CD4-positive, alpha-beta T cell treated with Interleukin-21 for 1 hour (primary cell): Measurements from ENCODE around the gene FXYD1.
"Not testable (repeated sequence)": the region's sequence is repeated elsewhere in the genome, so short reads cannot be mapped to it uniquely, and the experiment has no call there.

Source experiments
- DNase-seq: peaks from one replicate; pipeline ENCODE4 v3.0.0-alpha.2; 2020

FXYD1 gene

GRCh38 chr19:35144259-35144599 is 5.6 kb downstream of the FXYD1 start:
- DNase-seq: no peak

GRCh38 chr19:35144600-35145436 is 6.2 kb downstream of the FXYD1 start:
- peak; percentile 66 for DNase-seq

GRCh38 chr19:35146746-35147459 is 8.3 kb downstream of the FXYD1 start:
- DNase-seq: no peak

- DNase-seq: no peak
These were observed 10.8 kb downstream of the FXYD1 start for GRCh38 chr19:35149463-35149862.

GRCh38 chr19:35150445-35150844 is 11.8 kb downstream of the FXYD1 start:
- DNase-seq: no peak

GRCh38 chr19:35151273-35152065 is 12.8 kb downstream of the FXYD1 start:
- no peak for DNase-seq

- DNase-seq: not testable (repeated sequence)
These were observed 14.5 kb downstream of the FXYD1 start for GRCh38 chr19:35153129-35153522.

- peak; percentile 80 for DNase-seq
These were observed 15.3 kb downstream of the FXYD1 start for GRCh38 chr19:35153701-35154524.

GRCh38 chr19:35154525-35155406 is 16.1 kb downstream of the FXYD1 start, which contains the start of gene FXYD5:
Gene FXYD5, plus strand, starts transcription at chr19:35154735. Its CDS starts 816 bp downstream, at chr19:35155551.
- peak; percentile 70 for DNase-seq

GRCh38 chr19:35155441-35155840 is 16.8 kb downstream of the FXYD1 start:
- DNase-seq: peak; percentile 29

- no peak for DNase-seq
These were observed 17.5 kb downstream of the FXYD1 start for GRCh38 chr19:35155981-35156672.

- no peak for DNase-seq
These were observed 18.0 kb downstream of the FXYD1 start for GRCh38 chr19:35156673-35157014.

GRCh38 chr19:35157431-35157830 is 18.8 kb downstream of the FXYD1 start:
- DNase-seq: no peak

GRCh38 chr19:35159606-35160005 is 21.0 kb downstream of the FXYD1 start:
- no peak for DNase-seq

GRCh38 chr19:35160629-35161433 is 22.2 kb downstream of the FXYD1 start:
- DNase-seq: no peak

GRCh38 chr19:35161434-35161743 is 22.8 kb downstream of the FXYD1 start:
- no peak for DNase-seq

- DNase-seq: no peak
These were observed 24.1 kb downstream of the FXYD1 start for GRCh38 chr19:35162471-35163326.

- DNase-seq: no peak
These were observed 25.8 kb downstream of the FXYD1 start for GRCh38 chr19:35164418-35164817.
